GM12892 (cell line): ENCODE measurements around the gene PPP2R5C.

ENCODE experiments used
- POLR2A ChIP-seq: IDR thresholded peaks from 2 replicates; pipeline ENCODE4 v1.6.1; 2011; ENCODE audit warnings: low read depth, low read length, control low read depth
- POLR2AphosphoS5 ChIP-seq: IDR thresholded peaks from 2 replicates; pipeline ENCODE4 v1.6.1; 2011; ENCODE audit warnings: low read depth, low read length, control low read depth
- TAF1 ChIP-seq: IDR thresholded peaks from 2 replicates; pipeline ENCODE4 v1.6.1; 2011; ENCODE audit warnings: low read depth, mild to moderate bottlenecking, control low read depth, low read length, borderline replicate concordance

DNA sequence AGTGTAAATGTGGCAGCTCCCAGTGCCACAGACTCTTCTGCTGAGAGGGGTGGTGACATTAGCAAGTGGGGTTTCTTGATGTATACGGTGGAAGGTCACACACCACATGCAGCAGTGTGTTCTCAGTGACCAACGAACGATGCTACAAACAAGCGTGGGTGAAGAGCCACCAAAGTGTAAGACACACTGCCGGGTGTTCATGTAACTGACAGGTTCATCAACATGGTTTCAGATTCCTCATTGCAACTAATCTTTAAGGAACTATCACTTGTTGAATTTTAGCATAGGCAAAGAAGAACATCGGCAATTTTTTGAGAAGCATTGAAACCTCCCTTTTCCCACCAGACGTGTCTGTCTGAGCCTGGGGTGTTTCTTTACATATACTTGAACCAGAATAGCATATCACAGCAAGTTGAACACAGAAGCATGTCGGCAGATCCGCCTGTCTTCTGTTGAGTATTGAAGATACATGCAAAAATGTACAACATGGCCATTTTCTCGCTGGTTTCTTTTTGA is 58.8 kb downstream of the PPP2R5C start:
- TF ChIP-seq POLR2A = no peak
- no peak for TF ChIP-seq POLR2AphosphoS5
- no peak for TF ChIP-seq TAF1
